GM12878 (cell line): ENCODE measurements around the gene PCCB.

Experiments used
- ATF2 ChIP-seq: IDR thresholded peaks from 2 replicates; pipeline ENCODE4 v1.6.1; 2012; ENCODE audit warnings: low read length, inconsistent platforms
- CBX3 ChIP-seq: fragments of 200-600 bp; sonication (generic); IDR thresholded peaks from 2 replicates; pipeline ENCODE4 v1.6.1; 2016; ENCODE audit warnings: low read depth, borderline replicate concordance
- CBX5 ChIP-seq: sonication (generic); IDR thresholded peaks from 2 replicates; pipeline ENCODE4 v1.6.1; 2016; ENCODE audit warnings: low read depth, moderate library complexity, mild to moderate bottlenecking, inconsistent platforms
- CREB1 ChIP-seq: IDR thresholded peaks from 2 replicates; pipeline ENCODE4 v1.6.1; 2012; ENCODE audit warnings: low read depth, mild to moderate bottlenecking, inconsistent platforms
- JUND ChIP-seq: IDR thresholded peaks from 2 replicates; pipeline ENCODE4 v1.6.1; 2012; ENCODE audit warnings: low read depth, mild to moderate bottlenecking, low read length, improper control_type of control experiment, moderate library complexity
- MYC ChIP-seq: IDR thresholded peaks from 2 replicates; pipeline ENCODE4 v1.6.1; 2011; ENCODE audit warnings: mild to moderate bottlenecking, low read length, moderate library complexity, inconsistent platforms; ENCODE audit not compliant: insufficient read depth, insufficient replicate concordance, insufficient read length, severe bottlenecking
- POLR2A ChIP-seq: IDR thresholded peaks from 2 replicates; pipeline ENCODE4 v1.6.1; 2011; ENCODE audit warnings: low read depth, mild to moderate bottlenecking, low read length
- SIN3A ChIP-seq: IDR thresholded peaks from 2 replicates; pipeline ENCODE4 v1.6.1; 2012; ENCODE audit warnings: low read depth, low read length, improper control_type of control experiment
- SIX5 ChIP-seq: IDR thresholded peaks from 2 replicates; pipeline ENCODE4 v1.6.1; 2011; ENCODE audit warnings: mild to moderate bottlenecking, low read depth, low read length, moderate library complexity; ENCODE audit not compliant: severe bottlenecking
- ZNF24 ChIP-seq: fragments of 450-650 bp; IDR thresholded peaks from 2 replicates; pipeline ENCODE4 v1.6.1; 2017; ENCODE audit warnings: antibody characterized with exemption, mild to moderate bottlenecking
- TF ChIP-seq, protein P1 (sequence below), 3 experiments: IDR thresholded peaks in 2 of 3; conservative IDR thresholded peaks in 1 of 3; 2 replicates each; pipeline ENCODE4 v1.5.1; 2011; ENCODE audit warnings: low read depth in 3 of 3, low read length in 3 of 3, mild to moderate bottlenecking in 3 of 3, control low read depth in 2 of 3, moderate library complexity in 2 of 3, inconsistent platforms in 1 of 3, mixed read lengths in 1 of 3; ENCODE audit not compliant: control insufficient read depth in 2 of 3, insufficient read depth in 1 of 3; ENCODE audit errors: extremely low read depth in 1 of 3
- TF ChIP-seq, protein P2 (sequence below): fragments of 450-650 bp; IDR thresholded peaks from 2 replicates; pipeline ENCODE4 v1.6.1; 2016; ENCODE audit warnings: mild to moderate bottlenecking
- TF ChIP-seq, protein P3 (sequence below): IDR thresholded peaks from 2 replicates; pipeline ENCODE4 v1.6.1; 2011; ENCODE audit warnings: low read depth, mild to moderate bottlenecking, low read length, moderate library complexity, borderline replicate concordance; ENCODE audit errors: extremely low read depth

DNA sequence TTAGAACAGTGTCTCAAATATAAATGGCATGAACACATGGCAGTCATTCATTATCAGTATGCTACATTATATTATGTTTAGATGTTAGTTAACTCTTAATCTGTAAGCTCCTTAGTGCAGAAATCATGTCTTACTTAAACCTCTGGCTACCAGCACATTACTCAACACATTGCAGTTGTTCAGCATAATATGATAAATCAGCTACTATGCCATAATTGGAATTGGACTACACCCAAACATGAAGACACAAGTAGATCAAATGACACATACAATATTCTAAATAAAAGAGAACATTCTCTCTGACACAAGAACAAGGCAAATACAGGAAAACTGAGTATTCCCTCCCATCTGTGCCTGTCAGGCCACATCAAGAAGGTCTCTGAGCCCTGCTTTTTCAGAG lies 116.1 kb downstream of the PCCB start:
- TF ChIP-seq JUND, result no peak
- no peak for TF ChIP-seq SIN3A
- TF ChIP-seq ZNF24, result no peak
- TF ChIP-seq, protein P1, sequence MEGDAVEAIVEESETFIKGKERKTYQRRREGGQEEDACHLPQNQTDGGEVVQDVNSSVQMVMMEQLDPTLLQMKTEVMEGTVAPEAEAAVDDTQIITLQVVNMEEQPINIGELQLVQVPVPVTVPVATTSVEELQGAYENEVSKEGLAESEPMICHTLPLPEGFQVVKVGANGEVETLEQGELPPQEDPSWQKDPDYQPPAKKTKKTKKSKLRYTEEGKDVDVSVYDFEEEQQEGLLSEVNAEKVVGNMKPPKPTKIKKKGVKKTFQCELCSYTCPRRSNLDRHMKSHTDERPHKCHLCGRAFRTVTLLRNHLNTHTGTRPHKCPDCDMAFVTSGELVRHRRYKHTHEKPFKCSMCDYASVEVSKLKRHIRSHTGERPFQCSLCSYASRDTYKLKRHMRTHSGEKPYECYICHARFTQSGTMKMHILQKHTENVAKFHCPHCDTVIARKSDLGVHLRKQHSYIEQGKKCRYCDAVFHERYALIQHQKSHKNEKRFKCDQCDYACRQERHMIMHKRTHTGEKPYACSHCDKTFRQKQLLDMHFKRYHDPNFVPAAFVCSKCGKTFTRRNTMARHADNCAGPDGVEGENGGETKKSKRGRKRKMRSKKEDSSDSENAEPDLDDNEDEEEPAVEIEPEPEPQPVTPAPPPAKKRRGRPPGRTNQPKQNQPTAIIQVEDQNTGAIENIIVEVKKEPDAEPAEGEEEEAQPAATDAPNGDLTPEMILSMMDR (IDR thresholded peaks at IDR 0.05 in 2 of 3, conservative IDR thresholded peaks at IDR 0.05 in 1 of 3; ENCODE audit: control insufficient read depth in 2 of 3, extremely low read depth in 1 of 3, insufficient read depth in 1 of 3, low read depth in 3 of 3, low read length in 3 of 3), result no peak
- no peak for TF ChIP-seq CREB1
- no peak for TF ChIP-seq CBX3
- no peak for TF ChIP-seq POLR2A
- TF ChIP-seq, protein P2, sequence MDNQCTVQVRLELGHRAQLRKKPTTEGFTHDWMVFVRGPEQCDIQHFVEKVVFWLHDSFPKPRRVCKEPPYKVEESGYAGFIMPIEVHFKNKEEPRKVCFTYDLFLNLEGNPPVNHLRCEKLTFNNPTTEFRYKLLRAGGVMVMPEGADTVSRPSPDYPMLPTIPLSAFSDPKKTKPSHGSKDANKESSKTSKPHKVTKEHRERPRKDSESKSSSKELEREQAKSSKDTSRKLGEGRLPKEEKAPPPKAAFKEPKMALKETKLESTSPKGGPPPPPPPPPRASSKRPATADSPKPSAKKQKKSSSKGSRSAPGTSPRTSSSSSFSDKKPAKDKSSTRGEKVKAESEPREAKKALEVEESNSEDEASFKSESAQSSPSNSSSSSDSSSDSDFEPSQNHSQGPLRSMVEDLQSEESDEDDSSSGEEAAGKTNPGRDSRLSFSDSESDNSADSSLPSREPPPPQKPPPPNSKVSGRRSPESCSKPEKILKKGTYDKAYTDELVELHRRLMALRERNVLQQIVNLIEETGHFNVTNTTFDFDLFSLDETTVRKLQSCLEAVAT, result no peak
- TF ChIP-seq MYC, result no peak
- TF ChIP-seq, protein P3, sequence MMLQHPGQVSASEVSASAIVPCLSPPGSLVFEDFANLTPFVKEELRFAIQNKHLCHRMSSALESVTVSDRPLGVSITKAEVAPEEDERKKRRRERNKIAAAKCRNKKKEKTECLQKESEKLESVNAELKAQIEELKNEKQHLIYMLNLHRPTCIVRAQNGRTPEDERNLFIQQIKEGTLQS, result no peak
- TF ChIP-seq SIX5, result no peak
- TF ChIP-seq CBX5, result no peak
- no peak for TF ChIP-seq ATF2
